Eye (tissue), 1 donor: ENCODE results near the gene TLCD3A.
"Not testable (repeated sequence)": the region's sequence is repeated elsewhere in the genome, so short reads cannot be mapped to it uniquely, and the experiment has no call there.

ENCODE experiments used
- DNase-seq: peaks from one replicate; pipeline ENCODE4 v3.0.0-alpha.2; 2015

TLCD3A gene

DNA sequence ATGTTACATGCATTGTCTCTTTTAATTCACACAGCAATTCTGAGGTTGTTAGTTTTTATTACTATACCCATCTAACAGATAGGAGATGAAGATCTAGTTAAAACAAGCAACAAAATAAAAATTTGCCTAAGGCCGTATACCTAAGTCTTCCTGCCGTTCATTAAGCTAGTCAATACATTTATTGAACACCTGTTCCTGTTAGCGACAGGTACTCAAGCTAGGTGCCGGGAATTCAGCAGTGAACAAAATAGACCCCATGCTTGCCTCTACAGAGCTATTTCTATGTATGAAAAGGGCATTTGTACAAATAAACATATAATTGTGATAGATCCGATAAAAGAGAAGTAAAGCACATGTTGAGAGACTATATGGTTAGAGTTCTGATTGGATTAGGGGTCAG, 14.3 kb upstream of the TLCD3A start:
- DNase-seq = no peak

DNA sequence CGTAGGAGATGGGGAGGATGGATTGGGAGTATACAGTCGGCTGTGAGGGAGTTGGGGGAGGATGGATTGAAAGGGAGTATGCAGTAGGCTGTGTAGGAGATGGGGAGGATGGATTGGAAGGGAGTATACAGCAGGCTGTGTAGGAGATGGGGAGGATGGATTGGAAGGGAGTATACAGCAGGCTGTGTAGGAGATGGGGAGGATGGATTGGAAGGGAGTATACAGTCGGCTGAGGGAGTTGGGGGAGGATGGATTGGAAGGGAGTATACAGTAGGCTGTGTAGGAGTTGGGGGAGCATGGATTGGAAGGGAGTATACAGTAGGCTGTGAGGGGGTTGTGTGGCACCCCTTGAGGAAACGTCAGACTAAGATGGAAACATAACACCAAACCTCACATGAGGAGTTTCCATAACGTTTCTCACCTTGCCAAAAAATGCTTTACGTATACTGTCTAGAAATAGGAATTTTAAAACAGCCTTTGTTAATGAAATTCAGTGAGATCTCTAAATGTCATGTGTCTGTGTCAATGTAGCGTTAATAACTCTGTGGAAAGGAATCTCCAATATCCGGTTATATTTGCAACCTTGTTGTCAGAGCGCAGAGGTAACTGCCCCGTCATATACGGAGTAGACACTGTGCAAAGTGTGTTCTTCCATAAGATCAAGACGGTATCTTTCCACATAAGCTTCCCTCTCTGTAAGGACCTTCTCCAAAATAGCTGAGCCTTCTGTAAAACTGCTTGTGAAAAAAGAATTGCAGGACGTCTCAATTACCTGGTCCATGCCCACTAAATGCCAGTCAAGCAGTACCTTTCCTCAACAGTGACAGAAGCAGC, 11.5 kb upstream of the TLCD3A start:
- DNase-seq = no peak

DNA sequence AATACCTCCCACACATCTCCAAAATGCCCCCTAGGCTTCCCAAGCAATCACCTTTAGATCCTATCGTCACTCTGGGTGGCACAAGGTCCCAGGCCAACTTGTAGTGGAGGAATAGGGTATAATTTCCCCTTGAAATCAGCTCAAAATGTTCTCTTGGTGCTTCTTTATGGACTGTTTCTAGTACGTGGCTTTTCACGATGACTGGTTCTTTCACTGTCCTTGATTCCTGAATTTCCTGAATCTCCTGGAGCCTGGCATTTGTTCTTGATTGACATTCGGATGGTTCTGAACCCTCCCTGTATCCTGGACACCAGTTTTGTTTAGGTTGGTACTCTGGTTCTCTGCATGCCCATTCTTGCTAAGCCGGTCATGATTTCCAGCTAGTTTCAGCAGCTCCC, 10.9 kb upstream of the TLCD3A start:
- no peak for DNase-seq

DNA sequence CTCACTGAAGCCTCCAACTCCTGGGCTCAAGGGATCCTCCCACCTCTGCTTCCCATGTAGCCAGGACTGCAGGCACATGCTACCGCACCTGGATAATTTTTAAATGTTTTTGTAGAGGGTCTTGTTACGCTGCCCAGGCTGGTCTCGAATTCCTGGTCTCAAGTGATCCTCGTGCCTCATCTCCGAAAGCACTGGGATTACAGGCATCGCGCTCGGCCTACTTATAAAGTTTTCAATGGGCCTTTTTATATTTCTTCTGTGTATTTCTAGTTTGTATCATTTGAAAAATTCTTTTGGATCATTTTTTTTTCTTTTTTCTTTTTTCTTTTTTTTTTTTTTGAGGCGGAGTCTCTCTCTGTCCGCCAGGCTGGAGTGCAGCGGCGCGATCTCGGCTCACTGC, 7.3 kb upstream of the TLCD3A start:
- DNase-seq = no peak

DNA sequence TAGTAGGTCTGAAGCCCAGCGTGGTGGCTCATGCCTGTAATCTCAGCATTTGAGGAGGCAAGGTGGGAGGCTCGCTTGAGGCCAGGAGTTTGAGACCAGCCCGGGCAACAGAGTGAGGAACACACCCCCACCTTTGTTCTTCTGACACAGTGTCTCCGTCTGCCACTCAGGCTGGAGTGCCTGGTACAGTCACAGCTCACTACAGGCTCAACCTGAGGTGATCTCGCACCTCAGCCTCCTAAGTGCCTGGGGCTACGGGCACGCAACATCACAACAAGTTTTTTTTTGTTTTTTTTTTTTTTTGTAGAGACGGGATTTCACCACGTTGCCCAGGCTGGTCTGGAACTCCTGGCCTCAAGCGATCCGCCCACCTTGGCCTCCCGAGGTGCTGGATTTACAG, 6.7 kb upstream of the TLCD3A start:
- DNase-seq = no peak

DNA sequence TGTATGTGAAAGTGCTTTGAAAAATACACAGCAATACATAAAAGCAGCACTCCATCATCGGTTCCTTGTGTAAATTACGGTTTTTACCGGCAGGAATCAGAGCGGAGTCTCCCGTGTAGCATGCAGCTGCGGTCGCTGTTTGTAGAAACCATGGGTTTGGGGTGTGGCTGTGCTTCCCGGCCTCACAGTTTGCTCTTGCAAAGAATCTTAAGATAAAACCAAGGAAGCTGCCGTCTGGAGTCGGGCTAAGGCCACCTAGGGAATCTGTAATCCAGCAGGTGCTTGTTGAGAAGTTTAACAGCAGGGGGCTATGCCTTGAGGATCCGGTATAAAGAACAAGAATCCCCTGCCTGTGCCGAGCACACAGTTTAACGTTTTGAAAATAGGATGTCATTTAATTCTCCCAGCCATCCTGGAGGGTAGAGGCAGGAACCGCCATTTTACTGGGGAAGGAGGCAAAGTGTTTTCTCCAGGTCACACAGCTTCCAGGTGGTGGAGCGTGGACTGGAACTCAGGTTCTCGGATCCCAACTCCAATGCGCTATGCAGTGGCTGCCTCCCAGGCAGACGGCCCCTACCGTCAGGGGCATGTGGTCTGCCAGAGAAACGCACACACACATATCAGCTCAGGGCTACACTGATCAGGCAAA, 6.0 kb upstream of the TLCD3A start:
- DNase-seq = no peak

DNA sequence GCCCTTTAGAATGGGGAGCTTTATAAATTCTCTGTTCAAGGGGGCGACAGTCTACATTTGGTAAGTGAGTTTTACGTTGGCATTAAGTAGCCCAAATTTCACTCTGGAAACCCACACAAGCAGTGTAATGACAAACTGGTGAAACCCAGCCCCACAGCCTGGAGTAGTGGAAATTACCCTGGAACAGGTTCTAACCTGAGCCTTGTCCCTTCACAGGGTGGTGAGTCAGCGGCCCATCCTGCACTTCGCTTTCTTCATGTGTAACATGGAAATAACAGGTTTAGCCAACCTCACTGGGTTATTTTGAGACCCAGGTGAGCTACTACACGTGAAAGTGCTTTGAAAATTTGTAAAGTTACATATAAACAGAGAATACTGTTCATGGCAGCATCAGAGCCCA, 3.5 kb upstream of the TLCD3A start:
- no peak for DNase-seq

DNA sequence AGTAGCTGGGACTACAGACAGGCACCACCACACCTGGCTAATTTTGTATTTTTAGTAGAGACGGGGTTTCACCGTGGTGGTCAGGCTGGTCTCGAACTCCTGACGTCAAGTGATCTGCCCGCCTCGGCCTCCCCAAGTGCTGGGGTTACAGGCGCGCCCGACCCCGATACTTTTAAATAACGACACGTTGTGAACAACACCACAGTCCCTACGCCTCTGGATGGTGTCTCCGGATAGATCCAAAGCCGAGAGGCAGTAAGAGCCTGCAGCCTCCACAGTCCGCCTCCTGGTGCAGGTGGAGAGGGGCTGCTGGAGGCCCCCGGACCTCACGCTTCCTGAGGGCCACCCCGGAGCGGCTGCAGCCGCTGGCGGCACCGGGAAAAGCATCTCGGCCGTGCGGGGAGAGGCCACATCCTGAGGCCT, 741 bp upstream of the TLCD3A start:
- no peak for DNase-seq

DNA sequence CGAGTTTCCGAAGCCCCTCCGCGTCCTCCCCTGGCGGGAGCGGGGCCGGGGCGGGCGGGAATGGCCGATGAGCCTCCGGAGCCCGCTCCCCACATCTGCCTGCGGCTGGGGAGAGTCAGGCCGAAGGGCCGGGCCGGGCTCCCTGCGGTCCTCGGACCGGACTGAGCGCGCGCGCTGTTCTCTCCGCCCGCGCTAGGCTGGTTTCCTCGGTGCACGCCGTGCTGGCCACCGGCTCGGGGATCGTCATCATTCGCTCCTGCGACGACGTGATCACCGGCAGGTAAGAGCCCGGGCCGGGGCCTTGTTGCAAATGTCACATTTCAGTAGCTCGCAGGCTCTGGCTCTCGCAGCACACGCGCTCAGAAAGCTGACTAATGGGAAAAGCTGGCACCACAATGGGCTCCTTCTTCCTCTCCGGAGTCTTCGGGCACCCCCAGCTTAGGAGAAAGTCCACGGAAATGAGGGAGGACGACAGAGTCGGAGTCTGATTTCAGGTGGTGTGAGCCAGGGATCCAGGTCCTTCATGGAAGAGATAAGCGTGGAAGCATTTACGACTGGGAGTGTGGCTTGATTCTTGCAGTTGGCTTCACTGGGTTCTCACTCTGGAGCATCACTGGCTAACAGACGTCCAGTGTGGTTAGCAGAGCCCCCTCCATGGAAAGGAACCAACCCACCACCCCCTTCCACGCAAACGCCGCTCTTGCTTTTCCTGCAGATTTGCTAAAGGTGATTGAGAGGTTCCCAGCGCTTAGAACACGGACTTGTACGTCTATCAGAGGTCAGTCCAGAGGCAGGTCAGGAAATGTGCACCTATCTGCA, 715 bp downstream of the TLCD3A start:
- peak; percentile 74 for DNase-seq

DNA sequence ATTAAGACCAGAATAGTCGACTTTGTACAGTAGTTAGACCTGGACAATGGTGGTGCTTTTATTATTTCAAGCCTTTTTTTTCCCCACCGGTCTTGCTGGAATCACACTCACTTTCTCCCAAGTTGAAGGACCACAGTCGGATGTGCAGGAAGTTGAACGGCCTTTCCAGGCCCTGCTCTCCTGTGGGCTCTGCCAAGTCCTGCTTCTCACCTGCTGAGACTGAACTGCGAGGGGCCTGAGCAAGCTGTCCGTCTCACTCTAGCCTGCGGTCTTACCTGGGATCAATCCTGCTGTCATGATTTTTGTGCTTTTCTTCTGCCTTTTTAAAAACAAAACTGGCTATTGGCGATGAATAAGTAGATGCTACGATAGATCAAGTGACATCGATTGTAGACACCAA, 1.3 kb downstream of the TLCD3A start:
- no peak for DNase-seq

DNA sequence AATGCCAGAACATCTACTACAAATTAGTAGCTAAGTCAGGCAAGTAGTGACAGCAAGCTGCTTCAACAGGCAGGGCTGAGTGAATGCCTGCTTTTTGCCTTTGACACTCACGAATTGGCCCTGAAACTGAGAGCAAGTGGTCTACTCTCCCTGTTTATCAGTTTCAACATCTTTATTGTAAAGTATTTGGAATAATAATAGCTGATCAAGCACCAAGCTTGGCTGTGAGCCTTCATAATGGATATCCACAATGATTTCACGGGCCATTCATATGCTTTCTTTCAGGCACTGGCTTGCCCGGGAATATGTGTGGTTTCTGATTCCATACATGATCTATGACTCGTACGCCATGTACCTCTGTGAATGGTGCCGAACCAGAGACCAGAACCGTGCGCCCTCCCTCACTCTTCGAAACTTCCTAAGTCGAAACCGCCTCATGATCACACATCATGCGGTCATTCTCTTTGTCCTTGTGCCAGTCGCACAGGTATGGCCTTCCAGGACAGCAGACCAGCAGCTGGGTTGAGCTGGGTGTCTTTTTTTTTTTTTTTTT, 5.2 kb downstream of the TLCD3A start:
- no peak for DNase-seq

DNA sequence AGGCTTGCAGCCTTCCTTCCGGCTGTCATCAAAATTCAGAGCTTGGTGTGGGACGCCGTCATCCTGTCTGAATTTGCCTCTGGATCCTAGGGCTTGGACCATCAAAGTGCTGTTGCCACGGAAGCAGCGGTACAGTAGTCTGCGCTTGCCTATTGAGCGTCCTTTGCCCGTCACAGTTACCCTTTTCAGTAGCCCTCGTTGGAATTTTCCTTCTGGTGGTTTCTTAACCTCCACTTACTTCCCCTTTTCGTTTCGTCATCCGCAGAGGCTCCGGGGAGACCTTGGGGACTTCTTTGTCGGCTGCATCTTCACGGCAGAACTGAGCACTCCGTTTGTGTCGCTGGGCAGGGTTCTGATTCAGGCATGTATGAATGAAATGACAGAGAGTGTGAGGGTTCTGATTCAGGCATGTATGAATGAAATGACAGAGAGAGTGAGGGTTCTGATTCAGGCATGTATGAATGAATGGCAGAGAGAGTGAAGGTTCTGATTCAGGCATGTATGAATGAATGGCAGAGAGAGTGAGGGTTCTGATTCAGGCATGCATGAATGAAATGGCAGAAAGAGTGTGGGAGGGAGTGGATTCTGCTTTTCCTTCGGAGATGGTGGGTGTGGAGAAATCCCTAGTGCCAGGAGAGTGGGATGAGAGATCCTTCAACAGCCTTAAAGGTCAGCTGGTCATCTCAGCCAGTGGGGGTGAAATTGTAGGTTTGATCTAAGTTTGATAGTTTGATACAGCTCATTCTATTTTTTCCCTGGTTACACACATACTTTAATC, 8.0 kb downstream of the TLCD3A start:
- DNase-seq = no peak

DNA sequence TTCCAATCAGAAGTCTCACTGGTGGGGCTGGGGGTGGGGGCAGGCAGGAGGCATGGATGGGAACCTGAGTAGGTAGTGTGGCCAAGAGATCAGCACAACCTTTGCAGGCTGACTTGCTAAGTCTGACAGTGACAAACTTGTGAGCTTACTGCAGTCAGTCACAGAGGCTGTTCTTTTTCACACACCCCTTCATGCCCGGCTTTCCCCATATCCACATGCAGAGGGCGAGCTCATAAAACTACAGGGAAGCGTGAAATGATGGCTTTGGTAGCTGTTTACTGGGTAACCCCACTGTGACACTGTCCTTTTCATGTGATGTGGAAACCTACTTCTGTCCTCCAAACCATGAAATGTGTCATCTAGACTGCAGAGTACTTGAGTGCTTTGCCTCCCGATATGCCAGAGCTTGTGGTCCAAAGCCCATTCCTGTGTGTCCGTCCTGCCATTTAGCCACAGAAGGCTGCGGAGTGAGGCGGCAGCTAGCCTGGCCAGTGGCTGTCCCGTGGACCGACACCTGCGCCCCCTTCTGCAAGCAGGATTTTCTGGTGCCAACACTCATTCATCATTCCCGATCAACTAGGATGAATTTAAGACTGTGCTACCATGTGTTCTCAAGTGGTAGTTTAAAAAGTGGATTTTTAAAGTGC, 9.9 kb downstream of the TLCD3A start:
- DNase-seq = no peak

DNA sequence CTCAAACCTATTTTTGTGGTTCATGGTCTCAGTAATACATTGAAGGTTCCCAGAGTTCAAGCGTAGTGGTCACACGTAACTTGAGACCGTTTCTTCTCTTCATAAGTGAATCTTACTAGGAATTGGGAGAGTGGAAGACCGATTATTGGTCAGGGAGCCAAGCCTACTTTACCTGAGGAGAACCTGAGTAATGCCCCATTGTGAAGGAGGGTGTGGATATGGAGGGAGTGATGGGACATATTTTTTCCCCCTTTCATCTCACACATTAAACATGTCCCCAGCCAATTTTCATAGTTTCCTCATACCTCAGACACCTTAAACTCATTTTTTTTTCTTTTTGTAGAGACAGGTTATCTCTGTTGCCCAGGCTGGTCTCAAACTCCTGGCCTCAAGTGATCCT, 10.7 kb downstream of the TLCD3A start:
- DNase-seq = no peak

DNA sequence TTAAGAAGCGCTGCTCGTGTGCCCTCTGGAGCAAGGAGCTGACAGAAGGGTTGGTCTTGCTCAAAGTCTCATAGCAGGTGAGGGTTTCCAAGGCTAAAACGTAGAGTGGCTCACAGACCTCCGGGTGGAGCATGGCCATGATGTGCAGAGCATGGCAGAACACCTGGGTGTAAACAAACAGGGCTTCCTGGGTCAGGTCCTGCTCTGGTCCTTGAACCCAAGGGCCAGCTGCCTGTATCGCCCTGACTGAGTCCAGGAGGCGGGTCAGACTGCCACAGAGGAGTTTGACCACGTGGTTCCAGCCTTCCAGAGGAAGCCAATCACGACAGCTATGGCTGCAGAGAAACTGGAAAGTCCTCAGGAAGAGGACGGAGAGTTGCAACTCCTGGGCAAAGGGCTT, 12.5 kb downstream of the TLCD3A start:
- no peak for DNase-seq

DNA sequence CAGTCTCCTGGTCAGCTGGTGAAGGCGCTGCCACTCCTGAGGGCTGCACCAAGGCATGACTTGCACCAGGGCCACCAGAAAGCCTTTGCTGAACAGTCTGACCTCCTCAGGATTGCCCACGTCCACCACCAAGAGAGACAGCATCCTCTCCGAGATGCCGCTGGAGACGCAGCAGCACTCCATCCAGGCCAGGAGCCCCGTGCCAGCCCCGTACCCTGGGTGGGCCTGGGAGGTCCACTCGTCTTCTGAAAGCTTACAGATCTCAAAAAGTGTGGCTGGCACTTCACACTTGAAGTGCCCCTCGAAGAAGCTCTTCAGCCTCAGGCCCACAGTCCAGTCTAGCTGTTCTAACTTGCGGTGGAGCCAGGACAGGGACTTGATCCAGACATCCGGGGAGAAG, 13.0 kb downstream of the TLCD3A start:
- DNase-seq = no peak

DNA sequence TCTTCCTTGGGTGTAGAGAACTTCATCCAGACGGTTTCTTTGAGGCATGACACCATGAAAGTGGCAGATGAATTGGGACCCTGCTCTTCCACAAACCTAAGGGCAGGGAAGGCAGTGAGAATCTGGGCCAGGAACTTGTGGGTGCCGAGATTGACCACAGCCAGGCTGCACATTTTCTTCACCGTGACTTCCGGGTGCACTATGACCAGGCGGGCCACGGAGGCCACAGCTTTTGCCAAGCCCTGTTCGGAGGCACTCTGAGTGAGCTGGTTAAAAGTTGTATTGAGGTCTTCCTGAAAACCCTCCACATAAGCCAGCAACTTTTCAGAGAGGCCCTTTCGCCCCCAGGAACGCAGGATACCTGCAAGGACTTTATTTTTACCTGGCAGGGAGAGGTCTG, 13.8 kb downstream of the TLCD3A start:
- no peak for DNase-seq

DNA sequence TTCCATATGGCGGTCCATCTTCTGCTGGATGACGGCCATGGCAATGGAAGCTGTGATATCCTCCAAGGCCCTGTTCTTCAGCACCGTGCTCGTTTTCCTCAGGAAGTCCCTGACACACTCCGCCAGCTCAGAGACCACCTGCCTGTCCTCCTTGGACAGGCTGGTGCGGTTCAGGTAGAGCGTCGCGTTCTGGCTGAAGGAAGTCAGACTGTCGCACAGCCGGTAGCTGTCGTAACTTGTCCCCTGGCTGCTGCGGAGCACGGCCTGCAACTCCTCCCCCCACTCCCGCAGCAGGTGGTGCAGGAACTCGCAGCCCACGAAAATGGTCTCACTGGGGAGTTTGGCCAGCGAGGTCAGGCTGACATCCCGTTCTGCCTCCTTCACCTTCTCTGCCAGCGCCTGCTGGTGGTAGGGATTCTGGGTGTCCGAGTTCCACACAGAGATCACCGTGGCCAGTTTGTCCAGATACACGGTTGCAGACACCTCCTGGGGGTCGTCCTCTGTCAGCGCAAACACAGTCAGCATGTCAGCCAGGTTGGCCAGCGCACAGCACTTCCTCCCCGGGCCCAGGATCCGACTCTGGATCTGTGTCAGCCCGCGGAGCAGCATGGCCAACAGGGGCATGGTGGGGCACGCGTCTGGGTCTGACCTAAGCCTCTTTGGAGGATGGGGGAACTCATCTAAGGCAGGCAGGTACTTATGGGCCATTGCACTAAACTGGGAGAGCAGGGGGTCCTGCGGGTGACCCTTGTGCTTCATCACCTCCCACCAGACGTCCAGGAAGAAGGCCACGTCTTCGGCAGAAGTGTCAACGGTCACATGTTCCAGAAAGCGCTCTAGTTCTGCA, 14.6 kb downstream of the TLCD3A start:
- DNase-seq = no peak

DNA sequence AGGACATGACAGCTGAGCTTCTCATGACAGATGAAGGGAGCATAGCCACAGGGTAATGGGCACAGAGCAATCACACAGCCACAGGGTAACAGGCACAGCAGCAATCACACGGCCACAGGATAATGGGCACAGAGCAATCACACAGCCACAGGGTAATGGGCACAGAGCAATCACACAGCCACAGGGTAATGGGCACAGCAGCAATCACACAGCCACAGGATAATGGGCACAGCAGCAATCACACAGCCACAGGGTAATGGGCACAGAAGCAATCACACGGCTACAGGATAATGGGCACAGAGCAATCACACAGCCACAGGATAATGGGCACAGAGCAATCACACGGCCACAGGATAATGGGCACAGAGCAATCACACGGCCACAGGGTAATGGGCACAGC, 16.2 kb downstream of the TLCD3A start:
- DNase-seq = not testable (repeated sequence)

DNA sequence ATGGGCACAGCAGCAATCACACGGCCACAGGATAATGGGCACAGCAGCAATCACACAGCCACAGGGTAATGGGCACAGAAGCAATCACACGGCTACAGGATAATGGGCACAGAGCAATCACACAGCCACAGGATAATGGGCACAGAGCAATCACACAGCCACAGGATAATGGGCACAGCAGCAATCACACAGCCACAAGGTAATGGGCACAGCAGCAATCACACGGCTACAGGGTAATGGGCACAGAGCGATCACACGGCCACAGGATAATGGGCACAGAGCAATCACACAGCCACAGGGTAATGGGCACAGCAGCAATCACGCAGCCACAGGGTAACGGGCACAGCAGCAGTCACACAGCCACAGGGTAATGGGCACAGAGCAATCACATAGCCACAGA, 17.0 kb downstream of the TLCD3A start:
- not testable (repeated sequence) for DNase-seq

DNA sequence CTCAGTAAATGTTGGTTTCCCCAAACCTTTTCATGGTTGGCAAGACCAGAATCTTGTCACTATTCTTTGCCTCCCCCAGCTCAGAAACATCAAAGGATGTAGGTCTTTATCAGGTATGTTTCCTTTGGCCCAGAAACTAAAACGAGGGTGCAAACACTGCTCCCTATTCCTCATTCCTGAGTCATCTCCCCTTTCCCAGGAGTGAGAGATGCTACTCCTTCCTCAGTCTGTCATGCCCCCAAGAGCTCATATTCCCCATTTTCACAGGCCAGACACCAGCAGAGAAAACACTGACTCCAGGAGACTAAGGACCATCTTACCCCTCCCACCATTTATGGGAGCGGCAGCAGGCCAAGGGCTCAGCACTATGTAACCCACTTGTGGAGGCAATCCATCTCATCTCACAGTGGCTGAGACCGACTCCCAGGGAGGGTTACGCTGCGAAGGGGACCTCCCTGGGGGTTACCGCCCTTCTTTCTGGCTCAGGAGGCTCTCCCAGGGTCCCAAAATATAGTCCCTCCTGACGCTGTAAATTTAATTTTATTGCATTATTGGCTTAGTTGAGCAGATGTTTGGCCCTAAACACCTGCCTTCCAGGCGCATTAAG, 18.1 kb downstream of the TLCD3A start:
- no peak for DNase-seq
